Upper lobe of right lung (tissue), 1 donor: Measurements from ENCODE around the gene FHOD3. TPM values are rescaled to one million over a fixed set of nuclear protein-coding genes. Genes with fewer than 3 reads are reported as not detected.
"Not testable (repeated sequence)": the region's sequence is repeated elsewhere in the genome, so short reads cannot be mapped to it uniquely, and the experiment has no call there.

ENCODE experiments used
- ATAC-seq: fragments of 200-7000 bp; cut with Tn5 transposase; one replicate; pipeline ENCODE4 v1.9.1; 2020; ENCODE audit warnings: mild to moderate bottlenecking, moderate library complexity
- DNase-seq: peaks from one replicate; pipeline ENCODE4 v3.0.0-alpha.2; 2020
- H3K27ac ChIP-seq: fragments of 200-600 bp; one replicate; pipeline ENCODE4 v1.8.0; 2022
- H3K27me3 ChIP-seq: fragments of 200-600 bp; one replicate; pipeline ENCODE4 v1.8.0; 2022; ENCODE audit warnings: mild to moderate bottlenecking
- H3K36me3 ChIP-seq: fragments of 200-600 bp; one replicate; pipeline ENCODE4 v1.8.0; 2022
- H3K4me1 ChIP-seq: fragments of 200-600 bp; one replicate; pipeline ENCODE4 v1.8.0; 2022
- H3K4me3 ChIP-seq: fragments of 200-600 bp; one replicate; pipeline ENCODE4 v1.8.0; 2022; ENCODE audit warnings: mild to moderate bottlenecking
- H3K9me3 ChIP-seq: fragments of 200-600 bp; one replicate; pipeline ENCODE4 v1.8.0; 2022
- CTCF ChIP-seq: fragments of 200-600 bp; IDR thresholded peaks from one replicate; pipeline ENCODE4 v1.8.0; 2022; ENCODE audit warnings: antibody characterized with exemption
- intact Hi-C: fragments of 100-400 bp; cut with DNase I; formaldehyde crosslinking; loops from one replicate; pipeline ENCODE4 v1.11.0; 2022
- total RNA-seq: library from RNA; stranded (reverse); fragmentation: NEBNext Ultra II Directional; extraction: Animal tissue kit (Norgen Biotek cat#: 25700); gene quantifications from one replicate; pipeline ENCODE4 v1.2.1, GENCODE V29; 2021
- donor health status: DM: no; HTN: yes; CAD: no; lungs with severe emphysema.

FHOD3 gene
- total RNA-seq, 1 donor from 2014 or later, result 1.9 TPM

DNA sequence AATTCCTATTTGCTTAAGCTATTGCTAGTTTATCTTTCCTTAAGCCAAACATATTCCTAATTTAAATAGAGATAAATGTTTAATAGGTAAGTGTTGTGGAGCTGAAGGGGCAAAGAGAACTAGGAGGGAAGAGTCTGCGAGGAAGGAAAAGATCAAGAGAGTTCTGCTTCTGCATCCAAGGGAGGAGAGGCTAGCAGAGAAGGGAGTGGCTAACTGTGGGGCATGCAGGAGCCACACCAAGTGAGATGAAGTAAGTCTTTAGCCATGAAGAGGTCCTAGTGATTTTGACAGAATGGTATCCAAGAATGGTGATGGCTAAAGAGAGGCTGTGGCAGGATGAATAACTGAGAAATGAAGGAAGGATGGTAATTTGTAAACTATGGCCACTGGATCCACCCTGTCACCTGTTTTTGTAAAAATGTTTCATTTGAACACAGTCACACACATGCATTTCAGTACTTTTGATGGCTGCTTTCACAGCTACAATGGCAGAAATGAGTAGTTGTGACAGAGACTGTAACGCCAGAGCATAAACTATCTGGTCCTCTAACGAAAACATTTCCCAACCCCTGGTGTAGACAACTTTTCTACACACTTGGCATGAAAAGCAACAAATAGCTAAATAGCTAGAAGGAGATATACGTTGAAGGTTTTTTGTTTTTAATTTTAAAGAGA, 515.7 kb downstream of the FHOD3 start:
- no peak for ATAC-seq
- no peaks in the 10 kb centered on the region for H3K9me3 ChIP-seq
- peaks cover 13% of the 10 kb centered on the region for H3K36me3 ChIP-seq
- H3K27ac ChIP-seq, result peak overlapping the region; percentile 77
- no peak for TF ChIP-seq CTCF
- peaks cover 2% of the 10 kb centered on the region for H3K4me1 ChIP-seq
- no peak overlapping the region for H3K4me3 ChIP-seq
- DNase-seq, result no peak
- intact Hi-C loops, result no loop called here
- H3K27me3 ChIP-seq, result no peaks in the 10 kb centered on the region

DNA sequence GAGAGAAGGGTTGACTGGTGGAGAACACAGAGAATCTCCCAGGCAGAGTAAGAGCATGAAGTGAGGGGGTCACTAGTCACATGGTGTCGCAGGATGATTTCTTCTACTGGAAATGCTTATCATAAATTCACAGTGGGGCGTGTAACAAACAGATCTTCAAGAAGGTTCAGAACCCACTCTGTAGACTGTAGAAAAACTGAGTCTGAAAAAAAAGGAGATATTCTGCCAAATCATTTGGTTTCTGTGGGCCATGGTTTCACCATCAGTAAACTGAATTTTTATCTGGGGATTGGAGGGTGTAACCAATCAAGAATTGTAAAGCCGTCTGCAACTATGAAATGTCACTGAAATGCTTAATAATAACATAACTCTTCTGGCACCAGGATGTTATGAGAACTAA, 516.3 kb downstream of the FHOD3 start:
- Histone ChIP-seq H3K36me3 (peaks cover 13% of the 10 kb centered on the region), H3K4me1 (peaks cover 2% of the 10 kb centered on the region), H3K27ac (peak overlapping the region; percentile 77), H3K4me3 (no peak overlapping the region), H3K9me3 (no peaks in the 10 kb centered on the region), H3K27me3 (no peaks in the 10 kb centered on the region)
- intact Hi-C loops, result no loop called here
- DNase-seq (no peak), ATAC-seq (no peak)
- TF ChIP-seq CTCF, result no peak

DNA sequence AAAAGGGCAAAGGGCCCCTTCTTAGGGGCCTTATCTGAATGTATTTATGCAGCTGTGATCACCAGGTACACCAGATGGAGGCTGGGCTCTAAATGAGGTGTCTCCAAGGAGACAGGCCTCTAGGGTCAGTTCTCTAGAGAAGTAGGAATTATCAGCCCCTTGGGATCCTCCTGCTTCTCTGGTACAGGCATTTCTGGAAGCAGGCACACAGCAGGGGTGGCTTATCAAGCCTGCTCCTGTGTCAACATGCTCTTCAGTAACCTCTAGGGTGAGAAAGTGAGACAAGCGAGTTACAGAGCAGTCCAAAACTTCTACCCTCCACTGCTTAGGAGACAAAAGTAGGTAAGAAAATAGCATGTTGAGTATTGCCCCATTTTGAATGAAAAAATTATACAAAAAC, 517.5 kb downstream of the FHOD3 start:
- peaks cover 13% of the 10 kb centered on the region for H3K36me3 ChIP-seq
- no peak for TF ChIP-seq CTCF
- H3K27ac ChIP-seq, result no peak overlapping the region
- no peak overlapping the region for H3K4me3 ChIP-seq
- H3K4me1 ChIP-seq, result peaks cover 2% of the 10 kb centered on the region
- H3K9me3 ChIP-seq, result no peaks in the 10 kb centered on the region
- DNase-seq, result no peak
- intact Hi-C loops, result no loop called here
- ATAC-seq, result peak; percentile 52
- H3K27me3 ChIP-seq, result no peaks in the 10 kb centered on the region

DNA sequence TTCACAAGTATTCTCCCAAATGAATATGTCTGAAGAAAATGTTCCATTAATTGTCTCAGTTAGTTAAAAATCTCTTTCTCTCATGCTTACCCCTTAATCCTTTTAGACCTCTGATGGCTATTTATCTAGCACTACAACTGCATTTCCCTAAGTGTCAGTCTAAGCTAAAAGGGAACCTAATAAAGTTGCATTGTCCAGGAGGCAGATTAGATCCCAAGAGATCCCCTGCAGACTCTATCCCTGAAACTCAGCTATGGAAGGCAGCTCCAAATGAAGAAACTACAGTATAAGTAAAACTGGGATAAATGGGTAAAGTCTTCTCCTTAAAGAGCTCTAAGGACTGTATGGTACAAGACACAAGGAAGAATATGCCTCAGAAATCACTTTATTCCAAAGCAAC, 518.6 kb downstream of the FHOD3 start:
- DNase-seq, H3K9me3 ChIP-seq, H3K36me3 ChIP-seq, intact Hi-C loops, H3K4me1 ChIP-seq, H3K27ac ChIP-seq, H3K27me3 ChIP-seq, ATAC-seq, H3K4me3 ChIP-seq: not testable (repeated sequence)

GRCh38 chr18:36817039-36817438, 519.5 kb downstream of the FHOD3 start:
- no peaks in the 10 kb centered on the region for H3K9me3 ChIP-seq
- H3K4me3 ChIP-seq, result no peak overlapping the region
- ATAC-seq, result no peak
- no peak for DNase-seq
- peaks cover 2% of the 10 kb centered on the region for H3K4me1 ChIP-seq
- intact Hi-C loops, result no loop called here
- no peak for TF ChIP-seq CTCF
- no peaks in the 10 kb centered on the region for H3K27me3 ChIP-seq
- H3K27ac ChIP-seq, result no peak overlapping the region
- H3K36me3 ChIP-seq, result peaks cover 6% of the 10 kb centered on the region

DNA sequence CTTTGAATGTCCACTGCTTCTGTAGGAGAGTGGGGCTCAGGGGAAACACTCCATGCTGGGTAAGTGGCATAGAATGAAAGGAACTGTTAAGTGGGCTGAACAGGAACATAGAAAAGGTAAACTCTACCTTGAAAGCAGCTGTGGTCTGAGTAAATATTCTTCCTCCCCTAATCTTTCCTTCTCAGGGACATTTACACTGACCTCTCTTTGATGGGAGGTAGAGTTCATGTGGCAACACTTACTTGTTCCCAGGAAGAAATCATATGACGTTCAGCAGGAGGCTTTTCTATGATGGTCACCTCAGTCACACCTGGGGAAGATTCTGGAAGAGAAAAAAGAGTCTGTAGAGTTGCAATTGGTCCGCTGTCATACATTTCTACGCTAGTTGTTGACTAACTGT, 521.1 kb downstream of the FHOD3 start:
- Histone ChIP-seq H3K9me3 (no peaks in the 10 kb centered on the region), H3K27me3 (no peaks in the 10 kb centered on the region), H3K36me3 (peaks cover 9% of the 10 kb centered on the region), H3K4me3 (no peak overlapping the region), H3K4me1 (peaks cover 2% of the 10 kb centered on the region), H3K27ac (no peak overlapping the region)
- intact Hi-C loops, result no loop called here
- TF ChIP-seq CTCF, result no peak
- DNase-seq, result no peak
- peak; percentile 29 for ATAC-seq
